Measurements from ENCODE around the gene ATG10. TPM values are rescaled to one million over a fixed set of nuclear protein-coding genes. Genes with fewer than 3 reads are reported as not detected.

ATG10 gene
- total and polyA plus RNA-seq, 2 of the 8 experiments (the other 6 are each of a cell fraction or from before 2014, with no cell fraction given): 3.7 to 8.8 TPM

DNA sequence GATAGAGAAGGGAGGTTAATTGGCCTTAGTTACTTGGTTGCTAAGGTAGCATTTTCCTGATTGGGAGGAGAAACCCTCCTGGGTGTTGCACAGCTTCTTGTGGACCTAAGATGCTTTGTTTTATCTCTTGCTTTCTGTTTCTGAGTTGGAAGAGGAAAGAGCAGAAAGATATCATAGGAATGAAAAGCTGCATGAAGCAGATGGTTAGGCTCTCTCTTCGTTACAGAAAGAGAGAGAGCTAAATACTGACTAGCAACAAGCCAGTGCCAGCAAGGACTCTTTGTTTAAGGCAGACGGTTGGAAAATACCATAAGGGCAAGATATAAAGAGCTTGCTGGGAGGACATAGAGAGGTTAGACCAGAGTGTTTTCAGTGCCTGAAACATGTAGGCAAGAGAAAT lies 103.1 kb downstream of the ATG10 start:
- DNase-seq (ENCODE audit: low read depth in 1 of 2, low spot score in 2 of 2): no peak
- Histone ChIP-seq H3K79me2 (ENCODE audit: control insufficient read depth in 1 of 2, insufficient read depth in 2 of 2, low read length in 2 of 2) (no peaks in the 10 kb centered on the region), H3K18ac (ENCODE audit: extremely low read depth, low read length) (no peak overlapping the region; the same call in 1 of the 2 replicates), H3K4me3 (ENCODE audit: extremely low read depth in 1 of 4, insufficient read depth in 2 of 4, low read depth in 3 of 4, low read length in 4 of 4) (no peak overlapping the region), H2AK5ac (ENCODE audit: low read depth, low read length) (no peak overlapping the region), H4K5ac (ENCODE audit: insufficient read length, low read depth, low read length) (no peak overlapping the region), H3K79me1 (ENCODE audit: low read depth, low read length) (no peaks in the 10 kb centered on the region), H2BK15ac (ENCODE audit: low read length) (no peak overlapping the region), H3K27ac (ENCODE audit: low read depth, low read length) (no peak overlapping the region), H3K9ac (replicated peaks in 1 of 4; ENCODE audit: extremely low read depth in 1 of 4, low read depth in 3 of 4, low read length in 3 of 4) (no peak overlapping the region), H2BK12ac (ENCODE audit: low read depth, low read length) (no peak overlapping the region), H3K36me3 (ENCODE audit: control insufficient read depth in 2 of 4, insufficient read depth in 4 of 4, low read length in 3 of 4) (no peaks in the 10 kb centered on the region; a peak in 1 of 8 replicates), H2BK120ac (replicated peaks; ENCODE audit: low read depth, low read length) (no peak overlapping the region), H4K91ac (replicated peaks; ENCODE audit: insufficient read length, low read length) (no peak overlapping the region), H4K8ac (ENCODE audit: extremely low read depth, insufficient read depth, low read length) (no peak overlapping the region), H3K9me3 (ENCODE audit: insufficient read depth in 2 of 2, low read depth in 1 of 2, low read length in 1 of 2) (no peaks in the 10 kb centered on the region), H2BK20ac (ENCODE audit: low read length) (no peak overlapping the region), H3K4me1 (replicated peaks in 1 of 4; ENCODE audit: control insufficient read depth in 3 of 4, insufficient read depth in 4 of 4, low read length in 3 of 4) (no peaks in the 10 kb centered on the region), H3K23ac (ENCODE audit: insufficient read length) (no peak overlapping the region), H4K20me1 (replicated peaks in 1 of 2; ENCODE audit: control insufficient read depth in 1 of 2, insufficient read depth in 2 of 2, low read length in 2 of 2) (no peaks in the 10 kb centered on the region), H3K27me3 (replicated peaks in 1 of 4; ENCODE audit: control insufficient read depth in 3 of 4, extremely low read depth in 1 of 4, insufficient read depth in 3 of 4, low read length in 3 of 4) (no peaks in the 10 kb centered on the region), H3K4me2 (ENCODE audit: insufficient read depth in 1 of 2, low read depth in 2 of 2, low read length in 2 of 2) (no peak overlapping the region), H3K56ac (replicated peaks; ENCODE audit: insufficient read length, low read depth, low read length) (no peak overlapping the region), H3K23me2 (ENCODE audit: low read depth, low read length) (no peaks in the 10 kb centered on the region), H2BK5ac (ENCODE audit: low read depth, low read length) (no peak overlapping the region), H3K4ac (replicated peaks; ENCODE audit: insufficient read length, low read depth, low read length) (no peak overlapping the region), H2AFZ (ENCODE audit: low read length) (no peak overlapping the region), H3K14ac (ENCODE audit: insufficient read length) (no peak overlapping the region)
- FAIRE-seq: no peak
- ChIA-PET CTCF (ENCODE audit: partially characterized antibody) (interaction anchor here (1.0 kb wide), 1 partner anchor 218 kb away, joined by 3 read pairs; no protein-coding TSS in a partner anchor), POLR2A (ENCODE audit: partially characterized antibody) (no interaction called here)
- 76% methylated on average over 2 of the region's 2 CpGs; no CpG with 5 or more reads in 1 of the 2 experiments for WGBS, 2 experiments (ENCODE audit: extremely low coverage in 1 of 2, insufficient coverage in 1 of 2, insufficient read length in 1 of 2, insufficient replicate concordance in 2 of 2, low coverage in 1 of 2, low lambda C conversion rate in 2 of 2, missing lambda C conversion rate in 1 of 2)
- TF ChIP-seq CTBP2 (IDR thresholded peaks at IDR 0.05; ENCODE audit: borderline replicate concordance, insufficient read depth, insufficient read length, low read length) (no peak), JUND (IDR thresholded peaks at IDR 0.05; ENCODE audit: low read length) (no peak), ATF2 (IDR thresholded peaks at IDR 0.05; ENCODE audit: low read length) (no peak), CREB1 (IDR thresholded peaks at IDR 0.05) (no peak), KDM1A (IDR thresholded peaks at IDR 0.05; ENCODE audit: borderline replicate concordance, low read length) (no peak), TBP (IDR thresholded peaks at IDR 0.05; ENCODE audit: low read depth, low read length) (no peak), SIN3A (conservative IDR thresholded peaks at IDR 0.05 in 1 of 2, IDR thresholded peaks at IDR 0.05 in 1 of 2; ENCODE audit: low read depth in 1 of 2, low read length in 2 of 2) (no peak), EGR1 (IDR thresholded peaks at IDR 0.05; ENCODE audit: borderline replicate concordance, low read depth, low read length) (no peak), SAP30 (IDR thresholded peaks at IDR 0.05; ENCODE audit: insufficient read depth, insufficient replicate concordance, low read length) (no peak), POU5F1 (IDR thresholded peaks at IDR 0.05; ENCODE audit: low read depth, low read length) (no peak), CBX8 (IDR thresholded peaks at IDR 0.05; ENCODE audit: borderline replicate concordance, low read depth, low read length) (no peak)
- TF ChIP-seq, protein P1, sequence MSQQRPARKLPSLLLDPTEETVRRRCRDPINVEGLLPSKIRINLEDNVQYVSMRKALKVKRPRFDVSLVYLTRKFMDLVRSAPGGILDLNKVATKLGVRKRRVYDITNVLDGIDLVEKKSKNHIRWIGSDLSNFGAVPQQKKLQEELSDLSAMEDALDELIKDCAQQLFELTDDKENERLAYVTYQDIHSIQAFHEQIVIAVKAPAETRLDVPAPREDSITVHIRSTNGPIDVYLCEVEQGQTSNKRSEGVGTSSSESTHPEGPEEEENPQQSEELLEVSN (IDR thresholded peaks at IDR 0.05): no peak

Data from H1 (cell line).